Measurements from ENCODE around the gene FRMPD4.
A peak's percentile ranks its signal among the peaks of the same experiment; 100 is the strongest.

FRMPD4 gene

GRCh38 chrX:12693754-12694153 lies 555.5 kb downstream of the FRMPD4 start:
- H3K9me3 ChIP-seq (ENCODE audit: control insufficient read depth, low read length): no peaks in the 10 kb centered on the region
- H3K4me2 ChIP-seq (ENCODE audit: low read length): no peak overlapping the region
- H3K27me3 ChIP-seq (ENCODE audit: control insufficient read depth, insufficient read depth, low read length): no peaks in the 10 kb centered on the region
- H3K4me1 ChIP-seq: no peaks in the 10 kb centered on the region
- no peak overlapping the region for H3K27ac ChIP-seq
- H2AFZ ChIP-seq: no peak overlapping the region
- no peaks in the 10 kb centered on the region for H3K36me3 ChIP-seq (ENCODE audit: control insufficient read depth, insufficient read depth, low read length)
- no peak for TF ChIP-seq CTCF (IDR thresholded peaks at IDR 0.05)
- H3K4me3 ChIP-seq (ENCODE audit: low read depth, low read length): no peak overlapping the region
- H3K79me2 ChIP-seq: no peaks in the 10 kb centered on the region
- no peak overlapping the region for H3K9ac ChIP-seq

GRCh38 chrX:12700745-12701144 lies 562.5 kb downstream of the FRMPD4 start:
- no peaks in the 10 kb centered on the region for H3K36me3 ChIP-seq (ENCODE audit: control insufficient read depth, insufficient read depth, low read length)
- no peak overlapping the region for H3K9ac ChIP-seq
- TF ChIP-seq CTCF (IDR thresholded peaks at IDR 0.05): no peak
- H3K79me2 ChIP-seq: no peaks in the 10 kb centered on the region
- H2AFZ ChIP-seq: no peak overlapping the region
- no peak overlapping the region for H3K4me3 ChIP-seq (ENCODE audit: low read depth, low read length)
- no peak overlapping the region for H3K4me2 ChIP-seq (ENCODE audit: low read length)
- H3K27ac ChIP-seq: no peak overlapping the region
- H3K4me1 ChIP-seq: no peaks in the 10 kb centered on the region
- H3K9me3 ChIP-seq (ENCODE audit: control insufficient read depth, low read length): no peaks in the 10 kb centered on the region
- no peaks in the 10 kb centered on the region for H3K27me3 ChIP-seq (ENCODE audit: control insufficient read depth, insufficient read depth, low read length)

- Histone ChIP-seq H3K9me3 (ENCODE audit: control insufficient read depth, low read length) (no peaks in the 10 kb centered on the region), H3K36me3 (ENCODE audit: control insufficient read depth, insufficient read depth, low read length) (no peaks in the 10 kb centered on the region), H3K4me2 (ENCODE audit: low read length) (no peak overlapping the region), H3K27ac (no peak overlapping the region), H2AFZ (no peak overlapping the region), H3K4me3 (ENCODE audit: low read depth, low read length) (no peak overlapping the region), H3K79me2 (no peaks in the 10 kb centered on the region), H3K9ac (no peak overlapping the region), H3K4me1 (no peaks in the 10 kb centered on the region), H3K27me3 (ENCODE audit: control insufficient read depth, insufficient read depth, low read length) (no peaks in the 10 kb centered on the region)
- TF ChIP-seq CTCF (IDR thresholded peaks at IDR 0.05): peak; percentile 32
These were observed 563.4 kb downstream of the FRMPD4 start for GRCh38 chrX:12701628-12702027.

GRCh38 chrX:12702509-12703091 lies 564.3 kb downstream of the FRMPD4 start:
- no peak overlapping the region for H3K4me2 ChIP-seq (ENCODE audit: low read length)
- no peak overlapping the region for H3K9ac ChIP-seq
- no peaks in the 10 kb centered on the region for H3K9me3 ChIP-seq (ENCODE audit: control insufficient read depth, low read length)
- H3K36me3 ChIP-seq (ENCODE audit: control insufficient read depth, insufficient read depth, low read length): no peaks in the 10 kb centered on the region
- no peak for TF ChIP-seq CTCF (IDR thresholded peaks at IDR 0.05)
- no peaks in the 10 kb centered on the region for H3K79me2 ChIP-seq
- no peak overlapping the region for H2AFZ ChIP-seq
- H3K27ac ChIP-seq: no peak overlapping the region
- H3K27me3 ChIP-seq (ENCODE audit: control insufficient read depth, insufficient read depth, low read length): no peaks in the 10 kb centered on the region
- H3K4me1 ChIP-seq: no peaks in the 10 kb centered on the region
- no peak overlapping the region for H3K4me3 ChIP-seq (ENCODE audit: low read depth, low read length)

- H3K9ac ChIP-seq: no peak overlapping the region
- no peaks in the 10 kb centered on the region for H3K9me3 ChIP-seq (ENCODE audit: control insufficient read depth, low read length)
- no peak for TF ChIP-seq CTCF (IDR thresholded peaks at IDR 0.05)
- no peaks in the 10 kb centered on the region for H3K79me2 ChIP-seq
- H3K36me3 ChIP-seq (ENCODE audit: control insufficient read depth, insufficient read depth, low read length): no peaks in the 10 kb centered on the region
- H3K27ac ChIP-seq: no peak overlapping the region
- no peak overlapping the region for H3K4me3 ChIP-seq (ENCODE audit: low read depth, low read length)
- no peak overlapping the region for H2AFZ ChIP-seq
- H3K4me2 ChIP-seq (ENCODE audit: low read length): no peak overlapping the region
- no peaks in the 10 kb centered on the region for H3K27me3 ChIP-seq (ENCODE audit: control insufficient read depth, insufficient read depth, low read length)
- no peaks in the 10 kb centered on the region for H3K4me1 ChIP-seq
These were observed 566.4 kb downstream of the FRMPD4 start for GRCh38 chrX:12704706-12705105.

Measured in parathyroid adenoma (tissue), 2 donors.